Loucy (cell line): ENCODE data around the gene SPRR2E.

Experiments
- CTCF ChIP-seq: fragments of 200-600 bp; sonication (generic); conservative IDR thresholded peaks from 2 replicates; pipeline ENCODE4 v1.5.1; 2014; ENCODE audit warnings: mild to moderate bottlenecking, antibody characterized with exemption, low read length
- EZH2phosphoT487 ChIP-seq: fragments of 200-600 bp; IDR thresholded peaks from 2 replicates; pipeline ENCODE4 v1.6.1; 2018; ENCODE audit warnings: antibody characterized with exemption, mild to moderate bottlenecking, moderate library complexity, borderline replicate concordance

GRCh38 chr1:153058154-153058553 lies 36.2 kb downstream of the SPRR2E start:
- TF ChIP-seq CTCF (0 out of 2 replicates have a peak, but pooled peaks have one; percentile 15), EZH2phosphoT487 (no peak)
